Measurements from ENCODE around the gene SYT2.
"Not testable (repeated sequence)": the region's sequence is repeated elsewhere in the genome, so short reads cannot be mapped to it uniquely, and the experiment has no call there.

The SYT2 gene

GRCh38 chr1:202710070-202711045, at the start of gene SYT2:
Gene SYT2, minus strand, starts transcription at chr1:202710454. Its CDS starts 104,682 bp downstream, at chr1:202605772.
- intact Hi-C loops (cut with DNase I) = no loop called here
- DNase-seq = peak in 39 of 42 donors; percentile 17 to 81 (median 56)

- DNase-seq = no peak
- intact Hi-C loops (cut with DNase I) = no loop called here
These were observed 46.1 kb upstream of the SYT2 start for GRCh38 chr1:202756391-202756790.

- intact Hi-C loops (cut with DNase I) = no loop called here
- no peak for DNase-seq
These were observed 44.0 kb upstream of the SYT2 start for GRCh38 chr1:202754293-202754692.

GRCh38 chr1:202752774-202753173, 42.5 kb upstream of the SYT2 start:
- no peak for DNase-seq
- intact Hi-C loops (cut with DNase I) = no loop called here

- DNase-seq = no peak
- intact Hi-C loops (cut with DNase I) = no loop called here
These were observed 40.5 kb upstream of the SYT2 start for GRCh38 chr1:202750761-202751160.

GRCh38 chr1:202750024-202750423, 39.8 kb upstream of the SYT2 start:
- intact Hi-C loops (cut with DNase I) = no loop called here

GRCh38 chr1:202745323-202745888, 35.2 kb upstream of the SYT2 start:
- no peak for DNase-seq
- intact Hi-C loops (cut with DNase I) = no loop called here

More at GRCh38 chr1:202750024-202750423, 39.8 kb upstream of the SYT2 start:
- no peak for DNase-seq

- intact Hi-C loops (cut with DNase I); DNase-seq: not testable (repeated sequence)
These were observed 34.5 kb upstream of the SYT2 start for GRCh38 chr1:202744770-202745169.

GRCh38 chr1:202742496-202742895, 32.2 kb upstream of the SYT2 start:
- no peak for DNase-seq
- intact Hi-C loops (cut with DNase I) = no loop called here

- DNase-seq = no peak
- intact Hi-C loops (cut with DNase I) = no loop called here
These were observed 23.0 kb upstream of the SYT2 start for GRCh38 chr1:202733251-202733650.

GRCh38 chr1:202728951-202729350, 18.7 kb upstream of the SYT2 start:
- no peak for DNase-seq
- intact Hi-C loops (cut with DNase I) = loop anchor here (10.0 kb wide), 1 partner anchor 544 kb away; no protein-coding TSS in a partner anchor

- no peak for DNase-seq
- intact Hi-C loops (cut with DNase I) = loop anchor here (10.0 kb wide), 1 partner anchor 541 kb away; no protein-coding TSS in a partner anchor
These were observed 15.3 kb upstream of the SYT2 start for GRCh38 chr1:202725526-202725925.

- no peak for DNase-seq
- intact Hi-C loops (cut with DNase I) = loop anchor here (10.0 kb wide), 1 partner anchor 539 kb away; no protein-coding TSS in a partner anchor
These were observed 13.5 kb upstream of the SYT2 start for GRCh38 chr1:202723708-202724107.

GRCh38 chr1:202723046-202723445, 12.8 kb upstream of the SYT2 start:
- intact Hi-C loops (cut with DNase I) = loop anchor here (10.0 kb wide), 1 partner anchor 538 kb away; no protein-coding TSS in a partner anchor
- DNase-seq = not testable (repeated sequence)

- no peak for DNase-seq
- intact Hi-C loops (cut with DNase I) = no loop called here
These were observed 6.4 kb upstream of the SYT2 start for GRCh38 chr1:202716654-202717053.

GRCh38 chr1:202714202-202714601, 3.9 kb upstream of the SYT2 start:
- intact Hi-C loops (cut with DNase I); DNase-seq: not testable (repeated sequence)

- intact Hi-C loops (cut with DNase I) = no loop called here
- DNase-seq = no peak
These were observed 2.9 kb upstream of the SYT2 start for GRCh38 chr1:202713110-202713509.

- DNase-seq = peak in 2 of 42 donors; percentile 33 to 34
- intact Hi-C loops (cut with DNase I) = no loop called here
These were observed 1.8 kb upstream of the SYT2 start for GRCh38 chr1:202711949-202712635.

- intact Hi-C loops (cut with DNase I) = loop anchor here (10.0 kb wide), 1 partner anchor 65 kb away; no protein-coding TSS in a partner anchor
- DNase-seq = no peak
These were observed 795 bp downstream of the SYT2 start for GRCh38 chr1:202709276-202710041.

All from head of caudate nucleus (tissue), 42 donors.